Endothelial cell (in vitro differentiated cells): ENCODE measurements around the gene UBAP2L. TPM values are rescaled to one million over a fixed set of nuclear protein-coding genes. Genes with fewer than 3 reads are reported as not detected.

Experiments
- DNase-seq: peaks from one replicate; pipeline ENCODE4 v3.0.0; 2021; ENCODE audit warnings: low spot score
- H3K27ac Mint-ChIP-seq: one replicate; pipeline ENCODE4 v1.8.0; 2021; ENCODE audit warnings: mixed read lengths, inconsistent platforms; ENCODE audit not compliant: unreplicated experiment
- H3K27me3 Mint-ChIP-seq: one replicate; pipeline ENCODE4 v1.8.0; 2021; ENCODE audit warnings: mild to moderate bottlenecking, moderate library complexity, mixed read lengths, inconsistent platforms; ENCODE audit not compliant: unreplicated experiment
- H3K36me3 Mint-ChIP-seq: one replicate; pipeline ENCODE4 v1.8.0; 2021; ENCODE audit warnings: mild to moderate bottlenecking, low read depth, mixed read lengths, inconsistent platforms; ENCODE audit not compliant: unreplicated experiment
- H3K4me1 Mint-ChIP-seq: one replicate; pipeline ENCODE4 v1.8.0; 2021; ENCODE audit warnings: mild to moderate bottlenecking, mixed read lengths, inconsistent platforms; ENCODE audit not compliant: unreplicated experiment
- H3K4me3 Mint-ChIP-seq: one replicate; pipeline ENCODE4 v1.8.0; 2021; ENCODE audit warnings: mild to moderate bottlenecking, mixed read lengths, inconsistent platforms; ENCODE audit not compliant: unreplicated experiment
- H3K9me3 Mint-ChIP-seq: one replicate; pipeline ENCODE4 v1.8.0; 2021; ENCODE audit warnings: mixed read lengths, inconsistent platforms; ENCODE audit not compliant: unreplicated experiment
- total RNA-seq: library from RNA; stranded (reverse); fragmentation: NEBNext Ultra II Directional; extraction: Animal tissue kit (Norgen Biotek cat#: 25700); gene quantifications from one replicate; pipeline ENCODE4 v1.2.1, GENCODE V29; 2021; ENCODE audit not compliant: unreplicated experiment
- TF ChIP-seq, protein P1 (sequence below): fragments of 200-600 bp; sonication (generic); IDR thresholded peaks from one replicate; pipeline ENCODE4 v1.5.0; 2021; ENCODE audit warnings: antibody characterized with exemption; ENCODE audit not compliant: unreplicated experiment

The UBAP2L gene
- total RNA-seq, 1 donor from 2014 or later: 243 TPM

DNA sequence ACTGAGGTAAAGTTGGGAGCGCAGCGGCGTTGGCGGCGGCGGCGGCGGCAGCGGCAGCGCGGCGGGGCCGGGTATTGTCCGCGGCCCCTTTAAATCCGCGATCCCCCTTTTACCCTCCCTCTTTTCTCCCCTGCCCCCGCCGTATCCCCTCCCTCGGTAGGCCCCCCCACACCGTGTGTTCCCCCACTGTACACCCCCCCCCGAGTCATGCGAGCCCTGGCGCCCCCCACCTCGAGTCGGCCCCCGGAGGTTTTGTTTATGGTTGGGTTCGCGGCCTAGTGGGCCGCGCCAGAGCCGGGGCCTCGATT lies 169 bp downstream of the UBAP2L start:
- no peak for DNase-seq
- H3K27me3 Mint-ChIP-seq: peaks cover 15% of the 10 kb centered on the region
- peaks cover 36% of the 10 kb centered on the region for H3K4me1 Mint-ChIP-seq
- peak overlapping the region; percentile 99 for H3K27ac Mint-ChIP-seq
- peak overlapping the region; percentile 99 for H3K4me3 Mint-ChIP-seq
- TF ChIP-seq, protein P1, sequence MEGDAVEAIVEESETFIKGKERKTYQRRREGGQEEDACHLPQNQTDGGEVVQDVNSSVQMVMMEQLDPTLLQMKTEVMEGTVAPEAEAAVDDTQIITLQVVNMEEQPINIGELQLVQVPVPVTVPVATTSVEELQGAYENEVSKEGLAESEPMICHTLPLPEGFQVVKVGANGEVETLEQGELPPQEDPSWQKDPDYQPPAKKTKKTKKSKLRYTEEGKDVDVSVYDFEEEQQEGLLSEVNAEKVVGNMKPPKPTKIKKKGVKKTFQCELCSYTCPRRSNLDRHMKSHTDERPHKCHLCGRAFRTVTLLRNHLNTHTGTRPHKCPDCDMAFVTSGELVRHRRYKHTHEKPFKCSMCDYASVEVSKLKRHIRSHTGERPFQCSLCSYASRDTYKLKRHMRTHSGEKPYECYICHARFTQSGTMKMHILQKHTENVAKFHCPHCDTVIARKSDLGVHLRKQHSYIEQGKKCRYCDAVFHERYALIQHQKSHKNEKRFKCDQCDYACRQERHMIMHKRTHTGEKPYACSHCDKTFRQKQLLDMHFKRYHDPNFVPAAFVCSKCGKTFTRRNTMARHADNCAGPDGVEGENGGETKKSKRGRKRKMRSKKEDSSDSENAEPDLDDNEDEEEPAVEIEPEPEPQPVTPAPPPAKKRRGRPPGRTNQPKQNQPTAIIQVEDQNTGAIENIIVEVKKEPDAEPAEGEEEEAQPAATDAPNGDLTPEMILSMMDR: no peak
- H3K9me3 Mint-ChIP-seq: no peaks in the 10 kb centered on the region
- H3K36me3 Mint-ChIP-seq: peaks cover 20% of the 10 kb centered on the region

- Mint-ChIP-seq H3K27me3 (peaks cover 15% of the 10 kb centered on the region), H3K36me3 (peaks cover 25% of the 10 kb centered on the region), H3K9me3 (no peaks in the 10 kb centered on the region), H3K27ac (peak overlapping the region; percentile 99), H3K4me3 (peak overlapping the region; percentile 99), H3K4me1 (peaks cover 36% of the 10 kb centered on the region)
- DNase-seq: peak; percentile 35
- TF ChIP-seq, protein P1: no peak
These were observed 685 bp downstream of the UBAP2L start for GRCh38 chr1:154221278-154222001.

GRCh38 chr1:154222518-154222917 lies 1.8 kb downstream of the UBAP2L start:
- Mint-ChIP-seq H3K27me3 (peaks cover 15% of the 10 kb centered on the region), H3K9me3 (no peaks in the 10 kb centered on the region), H3K4me3 (peak overlapping the region; percentile 99), H3K4me1 (peaks cover 36% of the 10 kb centered on the region), H3K36me3 (peaks cover 31% of the 10 kb centered on the region), H3K27ac (peak overlapping the region; percentile 99)
- TF ChIP-seq, protein P1: no peak
- DNase-seq: no peak

GRCh38 chr1:154222918-154223317 lies 2.2 kb downstream of the UBAP2L start:
- Mint-ChIP-seq H3K9me3 (no peaks in the 10 kb centered on the region), H3K36me3 (peaks cover 35% of the 10 kb centered on the region), H3K27me3 (peaks cover 15% of the 10 kb centered on the region), H3K4me1 (peaks cover 36% of the 10 kb centered on the region), H3K27ac (peak overlapping the region; percentile 59), H3K4me3 (peak overlapping the region; percentile 52)
- TF ChIP-seq, protein P1: no peak
- DNase-seq: no peak

DNA sequence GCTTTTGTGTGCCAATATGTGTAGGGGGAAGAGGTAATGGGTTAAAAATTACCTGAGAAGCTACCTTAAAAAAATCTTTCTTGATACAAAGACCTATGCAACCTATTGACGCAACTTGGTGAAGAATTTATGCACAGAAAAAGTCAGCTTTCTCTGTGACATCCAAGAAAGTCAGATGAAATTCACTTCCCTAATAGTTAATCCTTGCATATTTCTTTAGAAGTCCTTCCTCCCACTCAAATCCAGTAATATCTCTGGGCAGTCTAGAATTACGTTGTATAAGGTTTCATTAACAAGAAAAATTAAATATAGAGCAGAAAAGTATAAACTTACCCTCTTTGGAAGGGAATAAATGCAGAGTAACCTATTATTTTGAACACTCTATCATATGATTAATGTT lies 2.9 kb downstream of the UBAP2L start:
- TF ChIP-seq, protein P1: no peak
- Mint-ChIP-seq H3K9me3 (no peaks in the 10 kb centered on the region), H3K4me3 (no peak overlapping the region), H3K36me3 (peaks cover 35% of the 10 kb centered on the region), H3K4me1 (peaks cover 30% of the 10 kb centered on the region), H3K27ac (no peak overlapping the region), H3K27me3 (peaks cover 15% of the 10 kb centered on the region)
- DNase-seq: no peak
